HepG2 (cell line): Measurements from ENCODE around the gene MRFAP1L1. TPM values are rescaled to one million over a fixed set of nuclear protein-coding genes. Genes with fewer than 3 reads are reported as not detected.

Experiments
- ELF3 ChIP-seq: IDR thresholded peaks from 2 replicates; pipeline ENCODE4 v1.6.1; 2016; ENCODE audit warnings: missing genetic modification reagents, missing compliant biosample characterization
- ELF4 ChIP-seq: sonication (generic); formaldehyde crosslinking; IDR thresholded peaks from 2 replicates; pipeline ENCODE4 v1.5.0; 2020; ENCODE audit warnings: missing genetic modification reagents, mild to moderate bottlenecking, moderate library complexity, borderline replicate concordance
- ERF ChIP-seq: IDR thresholded peaks from 2 replicates; pipeline ENCODE4 v1.6.1; 2018; ENCODE audit warnings: missing biosample characterization, missing genetic modification reagents
- ESRRA ChIP-seq: sonication (generic); formaldehyde crosslinking; IDR thresholded peaks from 2 replicates; pipeline ENCODE4 v1.5.1; 2020; ENCODE audit warnings: mild to moderate bottlenecking, low read depth, missing genetic modification reagents
- GZF1 ChIP-seq: sonication (generic); formaldehyde crosslinking; IDR thresholded peaks from 2 replicates; pipeline ENCODE4 v1.5.1; 2020; ENCODE audit warnings: mild to moderate bottlenecking, missing genetic modification reagents
- HNRNPUL1 ChIP-seq: fragments of 200-400 bp; formaldehyde crosslinking; IDR thresholded peaks from 2 replicates; pipeline ENCODE4 v1.6.1; 2017; ENCODE audit warnings: low read depth, mild to moderate bottlenecking, low read length, moderate library complexity
- JDP2 ChIP-seq: sonication (generic); formaldehyde crosslinking; IDR thresholded peaks from 2 replicates; pipeline ENCODE4 v1.8.1; 2022; ENCODE audit warnings: missing genetic modification reagents, borderline replicate concordance
- KLF13 ChIP-seq: sonication (generic); formaldehyde crosslinking; IDR thresholded peaks from 2 replicates; pipeline ENCODE4 v1.4.0; 2020; ENCODE audit warnings: mild to moderate bottlenecking, missing genetic modification reagents
- KMT2A ChIP-seq: sonication (generic); formaldehyde crosslinking; IDR thresholded peaks from 2 replicates; pipeline ENCODE4 v1.4.0; 2020; ENCODE audit warnings: missing genetic modification reagents
- MAFK ChIP-seq, 2 experiments: IDR thresholded peaks in 1 of 2; conservative IDR thresholded peaks in 1 of 2; 2 replicates each; pipeline ENCODE4 v1.6.1; 2011; ENCODE audit warnings: improper control_type of control experiment in 2 of 2, low read length in 2 of 2
- NFYB ChIP-seq: sonication (generic); formaldehyde crosslinking; IDR thresholded peaks from 2 replicates; pipeline ENCODE4 v1.4.0; 2020; ENCODE audit warnings: missing genetic modification reagents
- RELA ChIP-seq: sonication (generic); formaldehyde crosslinking; IDR thresholded peaks from 2 replicates; pipeline ENCODE4 v1.4.0; 2020; ENCODE audit warnings: missing genetic modification reagents
- SRSF9 ChIP-seq: fragments of 200-400 bp; formaldehyde crosslinking; IDR thresholded peaks from 2 replicates; pipeline ENCODE4 v1.6.1; 2018; ENCODE audit warnings: borderline replicate concordance, mild to moderate bottlenecking, low read depth, low read length; ENCODE audit not compliant: insufficient read depth, poor library complexity, severe bottlenecking
- TBL1XR1 ChIP-seq: fragments of 150-350 bp; IDR thresholded peaks from 2 replicates; pipeline ENCODE4 v1.6.1; 2014; ENCODE audit warnings: borderline replicate concordance, low read length; ENCODE audit not compliant: partially characterized antibody
- ZBTB38 ChIP-seq: sonication (generic); formaldehyde crosslinking; IDR thresholded peaks from 2 replicates; pipeline ENCODE4 v1.5.1; 2020; ENCODE audit warnings: mild to moderate bottlenecking, missing genetic modification reagents
- ZMAT3 ChIP-seq: sonication (generic); formaldehyde crosslinking; conservative IDR thresholded peaks from 2 replicates; pipeline ENCODE4 v1.7.0; 2021; ENCODE audit warnings: missing genetic modification reagents
- ZNF207 ChIP-seq: fragments of 450-650 bp; IDR thresholded peaks from 2 replicates; pipeline ENCODE4 v1.6.1; 2016; ENCODE audit warnings: antibody characterized with exemption, borderline replicate concordance
- ZNF224 ChIP-seq: sonication (generic); formaldehyde crosslinking; IDR thresholded peaks from 2 replicates; pipeline ENCODE4 v1.5.0; 2020; ENCODE audit warnings: mild to moderate bottlenecking, missing genetic modification reagents
- ZNF333 ChIP-seq: sonication (generic); formaldehyde crosslinking; IDR thresholded peaks from 2 replicates; pipeline ENCODE4 v1.4.0; 2020; ENCODE audit warnings: mild to moderate bottlenecking, missing genetic modification reagents, borderline replicate concordance
- ZNF354B ChIP-seq: sonication (generic); formaldehyde crosslinking; IDR thresholded peaks from 2 replicates; pipeline ENCODE4 v1.8.0; 2022; ENCODE audit warnings: mild to moderate bottlenecking, missing genetic modification reagents
- ZNF710 ChIP-seq: sonication (generic); formaldehyde crosslinking; IDR thresholded peaks from 2 replicates; pipeline ENCODE4 v1.5.0; 2020; ENCODE audit warnings: mild to moderate bottlenecking, missing genetic modification reagents, borderline replicate concordance
- ZNF788 ChIP-seq: sonication (generic); formaldehyde crosslinking; IDR thresholded peaks from 2 replicates; pipeline ENCODE4 v1.5.0; 2020; ENCODE audit warnings: mild to moderate bottlenecking, missing genetic modification reagents, borderline replicate concordance
- ZNF839 ChIP-seq: sonication (generic); formaldehyde crosslinking; IDR thresholded peaks from 2 replicates; pipeline ENCODE4 v1.4.0; 2020; ENCODE audit warnings: missing genetic modification reagents, mild to moderate bottlenecking, borderline replicate concordance
- ZNF841 ChIP-seq: sonication (generic); formaldehyde crosslinking; IDR thresholded peaks from 2 replicates; pipeline ENCODE4 v1.8.1; 2023; ENCODE audit warnings: missing genetic modification reagents, borderline replicate concordance
- polyA plus RNA-seq, 8 experiments: library from polyadenylated mRNA; depleted of rRNA in 3 of 8; stranded (reverse) in 7 of 8; unstranded in 1 of 8; fragments of >200 nt; fragmentation: Illumina TruSeq in 4 of 8; extraction: Trizol in 4 of 8; gene quantifications; 2 replicates each; pipeline versions ENCODE4 v1.2.1 to v1.2.3, GENCODE V29; 2011 to 2016; ENCODE audit warnings: low read depth in 4 of 8, missing spikeins in 1 of 8, mixed read lengths in 1 of 8; ENCODE audit not compliant: insufficient read depth in 1 of 8
- total RNA-seq, 5 experiments: library from RNA; depleted of rRNA; stranded (reverse); fragments of >200 nt; fragmentation: Illumina TruSeq; extraction: Trizol; gene quantifications; 2 replicates each; pipeline ENCODE4 v1.2.3, GENCODE V29; 2016; ENCODE audit warnings: low read depth in 1 of 5
- TF ChIP-seq, protein P1 (sequence below): fragments of 450-650 bp; IDR thresholded peaks from 2 replicates; pipeline ENCODE4 v1.6.1; 2017
- TF ChIP-seq, protein P2 (sequence below): sonication (generic); formaldehyde crosslinking; IDR thresholded peaks from 2 replicates; pipeline ENCODE4 v1.5.0; 2020; ENCODE audit warnings: mild to moderate bottlenecking, missing genetic modification reagents

The MRFAP1L1 gene
- total and polyA plus RNA-seq, 2 of the 13 experiments (the other 11 are each of a cell fraction or from before 2014, with no cell fraction given), result 44.8 to 76.6 TPM

GRCh38 chr4:6673660-6674499, 35.8 kb downstream of the MRFAP1L1 start (continued):
- TF ChIP-seq ELF3 (CRISPR knock-in tag) (peak; percentile 67), ERF (peak; percentile 91), ZNF354B (CRISPR knock-in tag) (no peak), KMT2A (CRISPR knock-in tag) (peak; percentile 95), GZF1 (CRISPR knock-in tag) (peak; percentile 47; the same call in 1 of the 2 replicates), ZBTB38 (CRISPR knock-in tag) (peak; percentile 83), ZNF207 (no peak), RELA (peak; percentile 69; the same call in 1 of the 2 replicates), TBL1XR1 (no peak), ZNF224 (CRISPR knock-in tag) (no peak), ZNF839 (no peak), ZMAT3 (CRISPR knock-in tag) (0 out of 2 replicates have a peak, but pooled peaks have one; percentile 85), HNRNPUL1 (no peak), SRSF9 (no peak), ESRRA (CRISPR knock-in tag) (peak; percentile 51), JDP2 (peak; percentile 82; the same call in 1 of the 2 replicates), ZNF333 (CRISPR knock-in tag) (no peak), MAFK (conservative IDR thresholded peaks at IDR 0.05 in 1 of 2, IDR thresholded peaks at IDR 0.05 in 1 of 2; ENCODE audit: low read length in 2 of 2) (no peak), ZNF841 (no peak), KLF13 (0 out of 2 replicates have a peak, but pooled peaks have one; percentile 36), ZNF710 (no peak; the same call in 1 of the 2 replicates), NFYB (CRISPR knock-in tag) (no peak; the same call in 1 of the 2 replicates), ZNF788 (CRISPR knock-in tag) (peak; percentile 91), ELF4 (CRISPR knock-in tag) (peak; percentile 65; the same call in 1 of the 2 replicates)
- TF ChIP-seq, protein P1, sequence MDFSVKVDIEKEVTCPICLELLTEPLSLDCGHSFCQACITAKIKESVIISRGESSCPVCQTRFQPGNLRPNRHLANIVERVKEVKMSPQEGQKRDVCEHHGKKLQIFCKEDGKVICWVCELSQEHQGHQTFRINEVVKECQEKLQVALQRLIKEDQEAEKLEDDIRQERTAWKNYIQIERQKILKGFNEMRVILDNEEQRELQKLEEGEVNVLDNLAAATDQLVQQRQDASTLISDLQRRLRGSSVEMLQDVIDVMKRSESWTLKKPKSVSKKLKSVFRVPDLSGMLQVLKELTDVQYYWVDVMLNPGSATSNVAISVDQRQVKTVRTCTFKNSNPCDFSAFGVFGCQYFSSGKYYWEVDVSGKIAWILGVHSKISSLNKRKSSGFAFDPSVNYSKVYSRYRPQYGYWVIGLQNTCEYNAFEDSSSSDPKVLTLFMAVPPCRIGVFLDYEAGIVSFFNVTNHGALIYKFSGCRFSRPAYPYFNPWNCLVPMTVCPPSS, result no peak
- TF ChIP-seq, protein P2, sequence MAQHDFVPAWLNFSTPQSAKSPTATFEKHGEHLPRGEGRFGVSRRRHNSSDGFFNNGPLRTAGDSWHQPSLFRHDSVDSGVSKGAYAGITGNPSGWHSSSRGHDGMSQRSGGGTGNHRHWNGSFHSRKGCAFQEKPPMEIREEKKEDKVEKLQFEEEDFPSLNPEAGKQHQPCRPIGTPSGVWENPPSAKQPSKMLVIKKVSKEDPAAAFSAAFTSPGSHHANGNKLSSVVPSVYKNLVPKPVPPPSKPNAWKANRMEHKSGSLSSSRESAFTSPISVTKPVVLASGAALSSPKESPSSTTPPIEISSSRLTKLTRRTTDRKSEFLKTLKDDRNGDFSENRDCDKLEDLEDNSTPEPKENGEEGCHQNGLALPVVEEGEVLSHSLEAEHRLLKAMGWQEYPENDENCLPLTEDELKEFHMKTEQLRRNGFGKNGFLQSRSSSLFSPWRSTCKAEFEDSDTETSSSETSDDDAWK (CRISPR knock-in tag), result no peak
